Measurements from ENCODE around the gene TRAF4. TPM values are rescaled to one million over a fixed set of nuclear protein-coding genes. Genes with fewer than 3 reads are reported as not detected.
A peak's percentile ranks its signal among the peaks of the same experiment; 100 is the strongest.

Gene TRAF4
- total and polyA plus RNA-seq, 9 of the 15 experiments (the other 6 are each of a cell fraction or from before 2014, with no cell fraction given), result 2.4 to 147 (median 72.4) TPM

- H3K27me3 ChIP-seq (ENCODE audit: control insufficient read depth in 2 of 2, insufficient read depth in 2 of 2, low read length in 2 of 2), result no peaks in the 10 kb centered on the region
- peaks cover 68% of the 10 kb centered on the region for H3K36me3 ChIP-seq (ENCODE audit: control insufficient read depth, insufficient read depth, low read length)
- peaks cover under 1% of the 10 kb centered on the region for H3K9me1 ChIP-seq (ENCODE audit: control insufficient read depth, insufficient read depth, low read length)
- in situ Hi-C loops (cut with MboI) (no loop called here), intact Hi-C loops (cut with micrococcal nuclease) (loop anchor here (1.0 kb wide), 1 partner anchor 23 kb away; no protein-coding TSS in a partner anchor)
- no peaks in the 10 kb centered on the region for H3K9me3 ChIP-seq (replicated peaks; ENCODE audit: control insufficient read depth, insufficient read depth, low read depth, low read length)
- H3K4me3 ChIP-seq, result no peak overlapping the region
- peak overlapping the region; percentile 37; the same call in 2 of the 3 replicates for H3K27ac ChIP-seq (ENCODE audit: extremely low read depth, low read depth, low read length)
- FAIRE-seq (peak; percentile 99), ATAC-seq (peak; percentile 87), DNase-seq (ENCODE audit: extremely low read depth in 1 of 4, low spot score in 3 of 4) (peak; percentile 80 to 98 (median 87))
- BruUV-seq (replicated peaks), result TSS peak; percentile 13
- POLR2A ChIA-PET, result interaction anchor here (0.6 to 17.4 kb wide), 22 partner anchors 8 to 201 kb away, joined by 3 to 367 read pairs (median 4); partner anchors contain the start of genes NEK8, PHF12, RPL23A and TLCD1
- 27% methylated on average over 20 of the region's 20 CpGs for WGBS (ENCODE audit: insufficient coverage, low coverage, missing lambda C conversion rate)
- H3K9ac ChIP-seq (ENCODE audit: insufficient read depth in 1 of 2, low read depth in 2 of 2, low read length in 2 of 2), result peak overlapping the region; percentile 9 to 49; a peak in 1 of 4 replicates
- peaks cover 46% of the 10 kb centered on the region for H3K79me2 ChIP-seq (ENCODE audit: control insufficient read depth, insufficient read depth, low read length)
- CTCF ChIA-PET (ENCODE audit: low intra/inter-chr PET ratio), result interaction anchor here (0.6 to 6.8 kb wide), 9 partner anchors 15 to 152 kb away, joined by 3 to 117 read pairs (median 4); partner anchors contain the start of genes DHRS13, NEK8 and TLCD1
- H4K20me1 ChIP-seq (replicated peaks; ENCODE audit: control insufficient read depth, insufficient read depth, low read length), result peaks cover 21% of the 10 kb centered on the region
- H2AFZ ChIP-seq (ENCODE audit: low read depth, low read length), result no peak overlapping the region
- H3K4me1 ChIP-seq (replicated peaks in 1 of 2; ENCODE audit: control insufficient read depth in 2 of 2, insufficient read depth in 2 of 2, low read length in 2 of 2), result peaks cover 20 to 36% of the 10 kb centered on the region in 2 experiments
- peak overlapping the region; percentile 22 for H3K4me2 ChIP-seq (ENCODE audit: insufficient read depth, low read length)
- TF ChIP-seq MCM7 (IDR thresholded peaks at IDR 0.05) (no peak), PRMT5 (CRISPR knock-in tag; IDR thresholded peaks at IDR 0.05) (no peak), ARID4B (CRISPR knock-in tag; IDR thresholded peaks at IDR 0.05) (peak; percentile 85; the same call in 1 of the 2 replicates), HNRNPUL1 (IDR thresholded peaks at IDR 0.05; ENCODE audit: low read length) (no peak), MED1 (CRISPR knock-in tag; IDR thresholded peaks at IDR 0.05; ENCODE audit: borderline replicate concordance) (no peak), RBM39 (optimal IDR thresholded peaks at IDR 0.05; ENCODE audit: low read depth, low read length) (peak; percentile 87), RREB1 (CRISPR knock-in tag; IDR thresholded peaks at IDR 0.05) (no peak), TCFL5 (CRISPR knock-in tag; conservative IDR thresholded peaks at IDR 0.05) (no peak), HEY1 (CRISPR knock-in tag; IDR thresholded peaks at IDR 0.05; ENCODE audit: borderline replicate concordance) (no peak), XRCC5 (IDR thresholded peaks at IDR 0.05; ENCODE audit: low read depth, low read length) (peak; percentile 98), TCF7 (IDR thresholded peaks at IDR 0.05; ENCODE audit: borderline replicate concordance) (no peak)
Measured at GRCh38 chr17:28750178-28751047, 6.6 kb downstream of the TRAF4 start.

All from K562 (cell line).